Hepatocyte (in vitro differentiated cells): ENCODE results near the gene PTGER3.

Experiments used
- CTCF ChIP-seq: fragments of 200-600 bp; sonication (generic); IDR thresholded peaks from 2 replicates; pipeline ENCODE4 v1.5.1; 2016; ENCODE audit warnings: antibody characterized with exemption, mild to moderate bottlenecking; ENCODE audit not compliant: poor library complexity
- EZH2 ChIP-seq: fragments of 200-600 bp; sonication (generic); IDR thresholded peaks from 2 replicates; pipeline ENCODE4 v1.6.1; 2016; ENCODE audit warnings: antibody characterized with exemption, mild to moderate bottlenecking, borderline replicate concordance
- EZH2phosphoT487 ChIP-seq: fragments of 200-600 bp; sonication (generic); IDR thresholded peaks from one replicate; pipeline ENCODE4 v1.6.1; 2018; ENCODE audit warnings: antibody characterized with exemption, mild to moderate bottlenecking, low read depth, moderate library complexity; ENCODE audit not compliant: unreplicated experiment, severe bottlenecking

GRCh38 chr1:71018791-71019190 is 28.8 kb downstream of the PTGER3 start:
- TF ChIP-seq EZH2: no peak
- no peak for TF ChIP-seq CTCF
- no peak for TF ChIP-seq EZH2phosphoT487
